HG02938 (cell line): ENCODE data around the gene CD80.
A peak's percentile ranks its signal among the peaks of the same experiment; 100 is the strongest.
"Not testable (repeated sequence)": the region's sequence is repeated elsewhere in the genome, so short reads cannot be mapped to it uniquely, and the experiment has no call there.

Source experiments
- ATAC-seq: cut with Tn5 transposase; IDR thresholded peaks from one replicate; pipeline ENCODE4 v1.9.1; 2021; ENCODE audit warnings: mild to moderate bottlenecking, moderate library complexity; ENCODE audit not compliant: unreplicated experiment

CD80 gene

GRCh38 chr3:119559441-119559963 is at the start of gene CD80:
Gene CD80, minus strand, starts transcription at chr3:119559614. Its CDS starts 1,886 bp downstream, at chr3:119557728.
- ATAC-seq = peak; percentile 43

DNA sequence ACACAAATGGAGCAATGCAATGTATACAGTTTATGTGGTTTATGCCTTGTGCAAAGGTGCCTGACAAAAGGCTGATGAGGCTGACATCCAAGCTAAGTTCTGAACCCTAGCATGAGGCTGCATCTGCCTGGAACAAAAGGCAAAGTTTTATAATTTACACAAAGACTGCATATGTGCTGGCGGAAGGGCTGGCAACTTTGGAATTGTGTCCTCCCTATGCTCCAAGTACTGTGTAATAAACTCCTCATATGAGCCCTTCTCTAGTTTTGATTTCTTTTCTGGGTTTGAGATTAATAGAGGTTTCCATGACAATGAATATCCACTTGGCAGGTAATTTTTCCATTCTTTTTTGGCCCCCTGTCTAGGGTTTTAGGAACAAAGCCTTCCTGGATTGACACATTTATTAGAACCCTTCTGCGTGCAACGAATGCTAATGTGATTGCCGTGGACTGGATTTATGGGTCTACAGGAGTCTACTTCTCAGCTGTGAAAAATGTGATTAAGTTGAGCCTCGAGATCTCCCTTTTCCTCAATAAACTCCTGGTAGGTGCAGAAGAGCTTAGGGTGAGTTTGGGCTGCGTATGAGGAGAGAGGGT is 49.1 kb upstream of the CD80 start:
- no peak for ATAC-seq

DNA sequence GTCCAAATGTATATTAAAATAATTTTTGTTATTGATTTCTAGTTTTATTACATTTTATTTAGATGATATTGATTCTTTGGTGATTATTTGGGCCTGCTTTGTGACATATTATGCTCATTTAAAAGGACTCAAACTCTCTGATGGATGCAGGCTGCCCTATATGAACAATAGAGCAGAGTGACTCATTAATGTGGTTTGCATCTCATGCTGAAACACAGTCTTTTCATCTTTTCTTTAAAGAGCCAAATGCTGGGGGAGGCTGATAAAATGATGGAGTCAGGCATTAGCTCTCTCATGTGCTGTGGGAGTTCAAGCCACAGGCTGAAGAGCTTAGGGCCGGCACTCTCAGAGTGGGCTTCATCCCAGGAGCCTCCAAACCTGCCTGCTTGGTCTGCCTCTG is 45.5 kb upstream of the CD80 start:
- ATAC-seq = no peak

GRCh38 chr3:119602676-119603075 is 43.3 kb upstream of the CD80 start:
- ATAC-seq = no peak

- ATAC-seq = peak; percentile 11
Observed at GRCh38 chr3:119601154-119601553, 41.7 kb upstream of the CD80 start.

- ATAC-seq = peak; percentile 40
Observed at GRCh38 chr3:119600732-119601131, 41.3 kb upstream of the CD80 start.

DNA sequence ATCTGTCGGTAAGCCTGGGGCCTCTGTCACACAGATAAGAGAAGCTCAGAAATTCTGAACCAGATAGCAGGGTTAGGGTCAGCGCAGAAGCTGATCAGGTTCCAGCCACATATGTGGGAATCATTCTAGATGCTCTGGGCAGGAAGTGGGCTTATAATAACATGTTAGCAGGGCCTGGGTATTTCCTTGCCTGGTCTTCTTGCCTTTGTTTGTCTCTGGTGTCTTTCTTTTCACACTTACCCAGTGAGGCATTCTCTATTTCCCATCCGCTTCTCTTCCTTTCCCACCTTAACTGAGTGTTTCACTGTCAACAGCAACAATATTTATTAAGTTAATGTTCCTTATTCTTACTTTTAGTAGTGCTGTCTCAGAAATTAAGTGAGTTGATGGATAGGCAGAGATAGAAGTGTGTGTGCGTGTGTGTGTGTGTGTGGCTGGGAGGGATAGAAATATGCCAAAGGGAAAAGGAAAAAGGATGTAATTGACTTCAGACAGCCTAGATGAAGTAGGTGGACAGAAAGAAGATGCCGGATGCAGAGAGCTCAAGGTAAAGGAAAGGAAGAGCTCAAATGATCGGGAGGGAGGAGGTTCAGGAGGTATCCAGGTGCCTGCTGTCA is 40.3 kb upstream of the CD80 start:
- ATAC-seq = no peak

DNA sequence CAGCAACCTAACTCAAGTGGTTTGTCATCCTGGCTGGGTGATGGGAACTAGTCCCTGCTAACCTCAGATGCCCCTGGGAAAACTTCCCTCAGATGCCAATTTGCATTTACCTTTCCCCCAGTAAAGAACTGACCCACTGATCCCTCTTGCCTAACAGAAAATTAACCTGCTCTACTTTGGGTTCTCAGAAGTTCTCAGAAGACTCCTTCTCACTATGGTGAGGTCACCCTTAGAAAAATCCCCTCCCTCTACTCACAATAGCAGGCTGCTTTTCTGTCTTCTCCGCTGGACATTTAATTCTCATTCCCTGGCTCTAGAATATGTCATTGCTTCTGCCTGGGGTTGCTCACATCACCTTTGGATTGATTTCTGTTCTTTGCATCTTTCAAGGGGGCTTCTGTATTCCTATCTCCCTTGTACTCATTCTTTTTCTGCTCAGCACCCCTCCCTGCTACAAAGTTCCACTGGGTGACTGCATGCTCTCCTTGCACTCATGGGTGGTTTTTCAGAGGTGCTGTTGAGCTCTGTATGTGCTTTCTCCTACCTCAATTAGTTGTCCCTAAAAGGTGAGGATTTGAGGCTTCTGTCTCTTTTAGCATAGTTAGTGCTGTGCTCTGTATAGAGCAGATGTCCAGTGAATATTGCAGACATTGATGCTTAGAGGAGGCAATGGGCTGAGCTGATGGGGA is 39.1 kb upstream of the CD80 start:
- peak; percentile 46 for ATAC-seq

DNA sequence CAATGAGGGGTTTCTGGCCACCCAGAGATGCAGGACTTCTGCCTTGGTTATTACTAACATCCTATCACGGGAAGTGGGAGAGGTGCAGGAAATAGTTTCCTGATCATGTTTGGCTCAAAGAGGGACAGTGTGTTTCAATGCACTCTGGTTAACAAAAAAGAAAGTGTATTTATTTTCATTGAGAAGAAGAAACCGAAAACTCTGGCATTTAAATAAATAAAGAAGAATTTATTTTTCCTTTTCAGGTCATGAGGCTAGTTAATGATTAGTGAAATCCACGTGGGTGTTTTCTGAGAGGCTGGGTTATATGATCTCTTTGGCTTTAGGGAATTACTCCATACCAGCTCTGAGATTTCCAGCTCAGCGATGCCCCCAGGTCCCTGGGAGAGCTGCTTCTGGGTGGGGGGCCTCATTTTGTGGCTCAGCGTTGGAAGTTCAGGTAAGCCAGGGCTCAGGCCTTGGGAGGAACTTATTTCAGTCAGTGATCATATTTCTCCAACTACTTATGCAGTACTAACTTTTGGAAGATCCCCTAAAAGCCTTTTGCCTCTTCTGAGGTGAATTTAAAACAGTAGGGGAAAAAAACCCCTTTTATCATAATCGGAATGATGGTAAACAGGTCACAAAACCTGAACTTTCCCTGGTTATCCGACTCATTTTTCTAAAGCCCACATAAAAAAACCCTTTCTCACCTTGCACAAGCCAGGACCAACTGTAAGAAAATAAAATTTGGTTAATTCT is 38.3 kb upstream of the CD80 start, which contains the start of gene PLA1A:
PLA1A (plus strand) TSS at position 338 of the 741 bp plus-strand sequence; CDS start at position 367, 29 bp downstream.
- ATAC-seq = peak; percentile 11

DNA sequence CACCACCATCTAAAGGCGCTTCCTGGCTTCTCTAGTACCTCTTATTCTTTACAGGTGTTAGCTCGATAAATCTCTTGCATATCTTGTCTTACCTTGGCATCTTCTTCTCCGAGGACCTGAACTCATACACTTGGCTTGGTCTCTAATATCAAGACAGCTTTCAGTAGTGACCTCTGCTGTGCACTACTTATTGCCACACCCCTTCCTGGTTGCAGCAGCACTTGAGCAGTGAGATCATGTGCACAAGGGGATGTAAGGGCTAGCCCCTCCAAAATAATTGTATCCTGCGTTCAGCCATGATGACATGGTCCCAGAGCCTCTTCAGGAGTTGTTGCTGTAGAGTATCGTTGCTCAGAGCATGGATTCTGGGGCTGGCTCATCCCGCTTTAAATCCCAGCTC is 37.0 kb upstream of the CD80 start:
- ATAC-seq = no peak

DNA sequence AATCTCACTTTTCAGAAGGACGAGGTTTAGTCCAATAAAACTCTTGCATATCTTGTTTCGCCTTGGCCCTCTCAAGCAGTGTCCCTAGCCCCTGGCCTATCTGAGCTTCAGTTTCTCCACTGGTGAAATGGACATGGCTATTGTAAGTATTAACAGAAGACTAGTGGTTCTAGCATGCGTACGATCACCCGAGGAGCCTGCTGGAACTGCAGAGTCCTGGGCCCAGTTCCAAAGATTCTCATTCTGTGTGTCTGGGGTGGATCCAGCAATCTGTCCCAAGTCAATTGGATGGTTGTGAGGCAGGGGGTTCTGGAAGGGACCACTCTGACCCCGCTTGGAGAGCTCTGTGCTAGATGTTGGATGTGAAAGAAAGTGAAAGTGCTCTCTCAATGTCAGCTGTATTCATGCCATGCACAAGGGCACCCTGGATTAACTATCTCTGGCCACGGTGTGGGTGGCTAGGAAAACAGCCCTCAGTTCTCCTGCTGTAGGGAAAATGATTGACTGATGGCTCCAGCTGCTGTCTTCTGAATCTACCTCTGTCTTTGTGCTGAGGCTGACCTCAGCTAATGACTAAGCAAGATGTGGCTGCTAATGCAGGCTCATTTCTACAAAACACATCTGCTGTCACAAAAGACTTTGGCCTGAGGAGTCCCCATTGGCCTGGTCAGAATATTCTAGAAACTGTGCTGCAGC is 36.4 kb upstream of the CD80 start:
- ATAC-seq = no peak

DNA sequence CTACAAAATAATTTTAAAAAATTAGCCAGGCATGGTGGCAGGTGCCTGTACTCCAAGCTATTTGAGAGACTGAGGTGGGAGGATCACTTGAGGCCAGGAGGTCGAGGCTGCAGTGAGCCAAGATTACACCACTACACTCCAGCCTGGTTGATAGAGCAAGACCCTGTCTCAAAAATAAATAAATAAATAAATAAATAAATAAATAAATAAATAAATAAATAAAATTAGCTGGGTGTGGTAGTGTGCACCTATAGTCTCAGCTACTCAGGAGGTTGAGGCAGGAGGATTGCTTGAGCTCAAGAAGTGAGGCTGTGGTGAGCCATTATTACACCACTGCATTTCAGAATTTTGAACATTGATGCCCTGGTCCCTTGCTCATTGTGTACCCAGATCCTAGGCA is 35.5 kb upstream of the CD80 start:
- not testable (repeated sequence) for ATAC-seq

DNA sequence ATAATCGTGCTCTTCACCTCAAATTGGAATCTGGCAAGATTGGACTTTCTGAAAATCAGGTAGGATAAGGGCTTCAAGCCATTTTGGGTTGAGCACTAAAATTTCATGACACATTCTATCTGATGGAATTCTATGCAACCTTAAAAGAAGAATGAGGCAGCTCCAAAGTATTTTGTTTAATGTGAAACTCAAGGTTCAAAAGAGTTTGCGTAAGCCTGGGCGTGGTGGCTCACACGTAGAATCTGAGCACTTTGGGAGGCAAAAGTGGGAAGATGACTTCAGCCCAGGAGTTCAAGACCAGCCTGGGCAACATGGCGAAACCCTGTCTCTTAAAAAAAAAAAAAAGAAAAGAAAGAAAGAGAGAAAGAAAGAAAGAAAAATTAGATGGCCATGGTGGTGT is 34.7 kb upstream of the CD80 start:
- no peak for ATAC-seq

- no peak for ATAC-seq
Observed at GRCh38 chr3:119592861-119593260, 33.4 kb upstream of the CD80 start.

GRCh38 chr3:119590706-119591105 is 31.3 kb upstream of the CD80 start:
- ATAC-seq = no peak

DNA sequence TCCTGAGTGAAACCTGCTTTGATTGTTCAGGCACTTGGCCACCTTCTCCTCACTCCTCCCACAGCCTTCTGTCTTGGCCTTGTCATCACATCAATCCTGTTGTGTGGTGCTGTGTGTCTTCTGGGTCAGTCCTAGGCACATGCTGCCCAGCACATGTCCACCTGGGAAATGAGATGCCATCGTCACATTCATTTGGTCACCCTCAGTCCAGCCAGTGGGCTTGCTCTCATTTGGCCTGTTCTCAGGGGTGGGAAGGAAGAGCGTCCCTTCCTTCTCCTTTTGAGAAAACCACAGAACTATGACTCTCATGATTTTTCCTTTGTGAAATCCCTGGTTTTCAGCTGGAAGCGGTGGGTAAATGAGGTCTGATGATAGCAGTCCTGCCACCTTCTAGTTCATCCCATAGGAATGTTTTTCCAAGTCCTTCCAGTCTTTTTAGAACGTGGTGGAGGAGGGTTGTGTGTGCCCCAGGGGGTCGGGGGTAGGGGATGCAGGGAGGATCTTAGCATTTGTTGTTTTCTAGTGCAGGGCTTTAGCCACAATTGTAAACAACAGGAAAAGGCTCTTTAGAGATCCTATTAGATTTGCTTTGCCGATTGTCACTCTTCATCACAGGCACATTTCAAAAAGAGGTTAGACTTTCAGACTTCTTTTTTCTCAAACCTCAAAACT is 29.8 kb upstream of the CD80 start:
- no peak for ATAC-seq

DNA sequence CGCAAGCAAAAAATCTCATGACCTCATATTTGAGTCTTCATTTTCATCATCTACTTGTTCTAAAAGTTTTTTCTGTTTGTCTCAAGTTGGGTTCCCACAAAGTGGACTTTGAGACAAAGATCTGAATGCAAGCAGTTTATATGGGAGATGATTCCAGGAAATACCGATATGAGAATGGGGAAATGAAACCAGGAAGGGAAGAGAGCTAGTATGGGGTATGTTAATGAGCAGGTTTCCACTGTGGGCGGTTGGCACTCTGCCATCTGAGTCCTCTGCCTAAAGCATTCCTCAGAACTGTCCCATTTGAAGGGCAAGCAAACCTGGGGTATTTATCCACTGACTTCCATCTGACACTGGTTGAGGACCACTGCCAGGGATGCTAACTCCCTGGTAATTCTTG is 28.7 kb upstream of the CD80 start:
- no peak for ATAC-seq

GRCh38 chr3:119586733-119587172 is 27.3 kb upstream of the CD80 start:
- ATAC-seq = no peak

GRCh38 chr3:119585856-119586570 is 26.6 kb upstream of the CD80 start:
- no peak for ATAC-seq
